Right lung (tissue), 5 donors: ENCODE measurements around the gene METTL15. TPM values are rescaled to one million over a fixed set of nuclear protein-coding genes. Genes with fewer than 3 reads are reported as not detected.

ENCODE experiments used
- polyA plus RNA-seq, 5 donors: library from polyadenylated mRNA; unstranded; fragments of 120-200 nt; gene quantifications; one replicate each; pipeline versions ENCODE4 v1.2.1 to v1.2.3, GENCODE V29; 2013; ENCODE audit warnings: inconsistent platforms in 1 of 5, low replicate concordance in 1 of 5; ENCODE audit not compliant: insufficient read length in 5 of 5, insufficient read depth in 1 of 5

The METTL15 gene
- polyA plus RNA-seq, 5 donors = 15.8 to 22.3 (median 18.0) TPM

Other genes with a start within 250 kb of the METTL15 start
- 10 to 100 TPM in 3 of 5 donors, 1 to 10 TPM in 2; 5.0 to 16.9 (median 10.3) TPM for gene KIF18A, start 232 bp upstream of the METTL15 start, polyA plus RNA-seq